GM12875 (cell line): ENCODE measurements around the gene NIPAL3.
"Not testable (repeated sequence)": the region's sequence is repeated elsewhere in the genome, so short reads cannot be mapped to it uniquely, and the experiment has no call there.

Experiments
- H3K4me3 ChIP-seq: one replicate; pipeline ENCODE4 v1.5.1; 2011; ENCODE audit warnings: low read depth, low read length, control low read depth
- TF ChIP-seq, protein P1 (sequence below): IDR thresholded peaks from 2 replicates; pipeline ENCODE4 v1.5.1; 2011; ENCODE audit warnings: low read depth, mild to moderate bottlenecking, control low read depth, inconsistent platforms, low read length, moderate library complexity, borderline replicate concordance; ENCODE audit not compliant: insufficient read depth

The NIPAL3 gene

DNA sequence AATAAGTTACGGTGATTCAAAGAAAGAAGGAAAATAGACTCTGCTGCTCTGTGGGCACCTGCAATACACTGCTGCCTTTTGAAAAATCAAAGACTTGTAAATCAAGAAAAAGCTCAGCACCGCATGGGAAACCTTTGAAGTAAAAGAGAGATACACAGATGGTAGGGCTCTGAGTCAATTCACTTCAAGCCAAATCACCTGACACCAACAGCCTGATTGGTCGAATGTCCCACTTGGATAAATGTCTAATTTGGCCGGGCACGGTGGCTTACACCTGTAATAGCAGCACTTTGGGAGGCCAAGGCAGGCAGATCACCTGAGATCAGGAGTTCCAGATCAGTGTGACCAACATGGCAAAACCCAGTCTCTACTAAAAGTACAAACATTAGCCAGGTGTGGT, 67.8 kb downstream of the NIPAL3 start:
- TF ChIP-seq, protein P1, sequence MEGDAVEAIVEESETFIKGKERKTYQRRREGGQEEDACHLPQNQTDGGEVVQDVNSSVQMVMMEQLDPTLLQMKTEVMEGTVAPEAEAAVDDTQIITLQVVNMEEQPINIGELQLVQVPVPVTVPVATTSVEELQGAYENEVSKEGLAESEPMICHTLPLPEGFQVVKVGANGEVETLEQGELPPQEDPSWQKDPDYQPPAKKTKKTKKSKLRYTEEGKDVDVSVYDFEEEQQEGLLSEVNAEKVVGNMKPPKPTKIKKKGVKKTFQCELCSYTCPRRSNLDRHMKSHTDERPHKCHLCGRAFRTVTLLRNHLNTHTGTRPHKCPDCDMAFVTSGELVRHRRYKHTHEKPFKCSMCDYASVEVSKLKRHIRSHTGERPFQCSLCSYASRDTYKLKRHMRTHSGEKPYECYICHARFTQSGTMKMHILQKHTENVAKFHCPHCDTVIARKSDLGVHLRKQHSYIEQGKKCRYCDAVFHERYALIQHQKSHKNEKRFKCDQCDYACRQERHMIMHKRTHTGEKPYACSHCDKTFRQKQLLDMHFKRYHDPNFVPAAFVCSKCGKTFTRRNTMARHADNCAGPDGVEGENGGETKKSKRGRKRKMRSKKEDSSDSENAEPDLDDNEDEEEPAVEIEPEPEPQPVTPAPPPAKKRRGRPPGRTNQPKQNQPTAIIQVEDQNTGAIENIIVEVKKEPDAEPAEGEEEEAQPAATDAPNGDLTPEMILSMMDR = no peak
- no peak overlapping the region for H3K4me3 ChIP-seq

DNA sequence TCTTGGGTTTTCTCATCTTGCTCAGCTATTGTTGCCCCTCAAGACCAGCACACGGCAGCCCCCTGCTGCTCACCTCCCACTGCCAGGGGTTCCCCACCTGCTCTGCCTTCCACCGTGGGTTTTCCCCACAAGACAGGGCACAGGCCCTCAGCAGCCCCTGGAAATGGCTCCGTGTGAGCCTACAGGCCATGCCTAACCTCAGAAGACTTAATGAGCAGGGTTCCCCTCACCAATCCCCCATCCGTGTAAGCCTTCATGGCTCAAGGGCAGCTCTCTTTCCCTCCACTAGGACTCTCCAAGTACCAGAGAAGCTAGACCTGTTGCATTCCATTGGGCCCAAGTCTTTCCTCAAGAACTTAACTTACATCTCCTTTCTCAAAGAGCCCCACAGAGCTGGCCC, 68.6 kb downstream of the NIPAL3 start:
- no peak overlapping the region for H3K4me3 ChIP-seq
- TF ChIP-seq, protein P1 = no peak

DNA sequence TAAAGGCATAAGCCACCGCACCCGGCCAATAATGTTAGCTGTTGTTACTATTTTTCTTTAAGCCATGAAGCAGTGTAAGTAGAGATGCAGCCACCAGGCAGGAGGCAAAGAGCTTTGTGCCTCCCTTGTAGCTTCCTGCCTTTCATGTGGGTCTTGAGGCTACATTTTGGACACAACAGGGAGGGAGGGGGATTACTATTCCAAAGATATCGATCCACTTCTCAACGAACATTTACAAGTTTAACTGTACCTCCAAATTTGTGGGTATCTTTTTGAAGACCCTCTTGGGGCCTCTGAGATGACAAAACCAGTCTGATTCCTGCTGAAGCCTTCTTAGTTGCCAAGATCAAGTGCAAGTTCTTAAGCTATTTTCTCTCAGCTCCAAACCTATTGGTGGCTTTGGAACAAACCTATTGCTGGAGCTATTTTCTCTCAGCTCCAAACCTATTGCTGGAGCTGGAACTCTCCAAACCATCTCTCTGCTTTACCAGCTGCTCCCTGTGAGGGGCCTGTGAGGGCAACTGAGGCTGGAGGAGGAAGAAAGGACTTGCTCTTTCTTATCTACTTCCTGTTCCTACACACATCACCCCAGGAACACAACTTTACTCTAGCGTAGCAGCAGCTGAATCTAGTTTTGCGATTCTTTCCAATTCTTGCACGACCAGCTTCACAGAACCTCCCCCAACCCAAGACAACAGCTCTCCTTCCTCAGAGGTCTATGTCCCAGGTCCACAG, 70.9 kb downstream of the NIPAL3 start:
- no peak overlapping the region for H3K4me3 ChIP-seq
- TF ChIP-seq, protein P1 = no peak

DNA sequence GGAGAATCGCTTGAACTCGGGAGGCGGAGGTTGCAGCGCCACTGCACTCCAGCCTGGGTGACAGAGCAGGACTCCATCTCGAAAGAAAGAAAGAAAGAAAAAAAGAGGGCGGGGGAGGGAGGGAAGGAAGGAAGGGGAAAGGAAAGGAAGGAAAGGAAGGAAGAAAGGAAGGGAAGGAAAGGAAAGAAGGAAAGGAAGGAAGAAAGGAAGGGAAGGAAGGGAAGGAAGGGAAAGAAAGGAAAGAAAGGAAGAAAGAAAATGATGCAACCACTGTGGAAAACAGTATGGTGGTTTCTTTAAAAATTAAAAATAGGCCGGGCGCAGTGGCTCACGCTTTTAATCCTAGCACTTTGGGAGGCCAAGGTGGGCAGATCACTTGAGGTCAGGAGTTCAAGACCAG, 71.9 kb downstream of the NIPAL3 start:
- H3K4me3 ChIP-seq = no peak overlapping the region
- TF ChIP-seq, protein P1 = no peak

DNA sequence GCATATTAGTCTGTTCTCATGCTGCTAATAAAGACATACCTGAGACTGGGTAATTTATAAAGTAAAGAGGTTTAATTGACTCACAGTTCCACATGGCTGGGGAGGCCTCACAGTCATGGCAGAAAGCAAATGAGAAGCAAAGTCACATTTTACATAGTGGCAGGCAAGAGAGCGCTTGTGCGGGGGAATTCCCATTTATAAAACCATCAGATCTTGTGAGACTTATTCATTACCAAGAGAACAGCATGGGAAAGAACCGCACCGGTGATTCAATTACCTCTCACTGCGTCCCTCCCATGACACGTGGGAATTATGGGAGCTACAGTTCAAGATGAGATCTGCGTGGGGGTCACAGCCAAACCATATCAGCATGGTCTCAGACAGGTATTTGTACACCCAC, 72.6 kb downstream of the NIPAL3 start:
- H3K4me3 ChIP-seq = not testable (repeated sequence)

DNA sequence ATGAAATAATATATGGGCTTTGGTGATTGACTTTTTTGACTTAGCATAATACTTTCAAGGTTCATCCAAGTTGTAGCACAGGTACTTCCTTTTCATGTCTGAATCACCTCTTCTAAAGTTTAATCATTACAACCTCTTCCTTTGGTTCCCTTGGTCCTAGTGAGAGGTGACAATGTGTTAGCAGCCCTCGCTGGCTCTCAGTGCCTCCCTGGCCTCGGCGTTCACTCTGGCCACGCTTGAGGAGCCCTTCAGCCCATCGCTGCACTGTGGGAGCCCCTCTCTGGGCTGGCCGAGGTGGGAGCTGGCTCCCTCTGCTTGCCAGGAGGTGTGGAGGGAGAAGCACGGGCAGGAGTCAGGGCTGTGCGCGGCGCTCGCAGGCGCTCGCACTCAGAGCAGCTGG, 74.1 kb downstream of the NIPAL3 start:
- TF ChIP-seq, protein P1 = no peak
- no peak overlapping the region for H3K4me3 ChIP-seq

DNA sequence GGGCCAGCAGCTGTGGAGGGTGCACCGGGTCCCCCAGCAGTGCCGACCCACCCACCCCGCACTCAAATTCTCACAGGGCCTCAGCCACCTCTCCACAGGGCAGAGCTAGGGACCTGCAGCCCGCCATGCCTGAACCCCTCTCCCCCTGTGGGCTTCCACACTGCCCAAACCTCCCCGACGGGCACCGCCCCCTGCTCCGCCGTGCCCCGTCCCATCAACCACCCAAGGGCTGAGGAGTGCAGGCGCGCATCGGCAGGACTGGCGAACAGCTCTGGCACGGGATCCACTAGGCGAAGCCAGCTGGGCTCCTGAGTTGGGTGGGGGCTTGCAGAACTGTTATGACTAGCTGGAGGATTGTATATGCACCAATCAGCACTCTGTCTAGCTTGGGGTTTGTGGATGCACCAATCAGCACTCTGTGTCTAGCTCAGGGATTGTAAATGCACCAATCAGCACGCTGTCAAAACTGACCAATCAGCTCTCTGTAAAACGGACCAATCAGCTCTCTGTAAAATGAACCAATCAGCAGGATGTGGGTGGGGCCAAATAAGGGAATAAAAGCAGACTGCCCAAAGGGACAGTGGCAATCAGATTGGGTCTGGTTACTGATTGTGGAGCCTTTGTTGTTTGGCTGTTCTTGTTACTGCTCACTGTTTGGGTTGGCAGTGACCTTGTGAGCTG, 74.6 kb downstream of the NIPAL3 start:
- no peak overlapping the region for H3K4me3 ChIP-seq
- TF ChIP-seq, protein P1 = no peak
